Stimulated activated CD8-positive, alpha-beta memory T cell treated with anti-CD3 and anti-CD28 coated beads, Interleukin-15, amount 100 ng/mL, for 4 hours (primary cell): Measurements from ENCODE around the gene HRH3.

ENCODE experiments used
- DNase-seq, 2 donors: peaks; one replicate each; pipeline ENCODE4 v3.0.0-alpha.2; 2020; ENCODE audit warnings: low read depth in 2 of 2

Gene HRH3

DNA sequence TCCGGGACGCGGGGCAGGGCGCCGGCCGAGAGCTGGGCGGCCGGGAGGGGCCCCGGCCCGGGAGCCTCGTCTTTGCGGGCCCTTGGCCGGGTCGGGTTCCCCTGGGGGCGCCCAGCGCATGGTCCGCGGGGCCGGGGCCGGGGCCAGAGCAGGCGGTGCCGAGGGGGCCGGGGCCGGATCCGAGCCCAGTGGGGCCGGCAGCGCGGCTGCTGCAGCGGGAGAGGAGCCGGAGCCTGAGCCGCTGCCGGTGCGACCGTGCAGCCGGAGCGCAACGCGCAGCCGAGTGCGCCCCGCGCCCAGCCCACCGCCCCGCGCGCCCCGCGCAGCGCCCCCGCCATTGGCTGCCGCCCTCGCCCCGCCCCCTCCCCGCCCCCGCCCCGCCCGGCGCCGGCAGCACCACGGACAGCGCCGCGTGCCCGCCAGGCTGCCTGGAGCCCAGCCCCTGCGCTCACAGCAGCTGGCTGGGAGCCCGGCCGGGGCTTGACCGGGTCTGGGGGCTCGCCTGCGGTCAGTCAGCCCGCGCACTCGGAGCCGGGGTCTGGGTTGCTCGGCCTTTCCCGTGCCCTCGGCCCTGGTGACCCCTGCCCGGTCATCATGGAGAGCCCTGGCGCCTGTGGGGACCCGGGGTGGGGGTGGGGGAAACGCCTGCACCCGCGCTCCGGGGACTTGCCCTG lies at the start of gene HRH3:
Gene HRH3 (minus strand): TSS at position 287 of the 674 bp plus-strand sequence. CDS start 308 bp downstream, outside the sequence.
- no peak for DNase-seq

DNA sequence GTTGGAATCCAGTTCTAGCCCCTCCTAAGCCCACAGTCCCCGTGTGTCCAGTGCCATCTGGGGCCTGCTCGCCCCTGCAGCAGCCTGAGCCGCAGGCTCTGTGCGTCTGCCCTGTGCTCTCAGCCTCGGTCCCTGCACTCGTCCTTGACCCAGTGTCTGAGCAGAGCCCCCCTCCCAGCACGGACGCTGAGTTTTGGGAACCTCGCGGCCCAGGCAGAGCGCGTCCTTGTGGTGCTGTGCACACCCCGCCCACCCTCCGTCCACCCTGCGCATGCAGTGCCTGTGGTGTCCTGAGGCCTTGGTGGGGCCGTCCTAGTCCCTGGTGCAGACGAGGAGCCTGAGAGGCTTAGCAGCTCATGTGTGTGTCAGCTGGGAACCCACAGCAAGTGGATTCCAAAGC lies 49.8 kb upstream of the HRH3 start:
- DNase-seq: no peak

DNA sequence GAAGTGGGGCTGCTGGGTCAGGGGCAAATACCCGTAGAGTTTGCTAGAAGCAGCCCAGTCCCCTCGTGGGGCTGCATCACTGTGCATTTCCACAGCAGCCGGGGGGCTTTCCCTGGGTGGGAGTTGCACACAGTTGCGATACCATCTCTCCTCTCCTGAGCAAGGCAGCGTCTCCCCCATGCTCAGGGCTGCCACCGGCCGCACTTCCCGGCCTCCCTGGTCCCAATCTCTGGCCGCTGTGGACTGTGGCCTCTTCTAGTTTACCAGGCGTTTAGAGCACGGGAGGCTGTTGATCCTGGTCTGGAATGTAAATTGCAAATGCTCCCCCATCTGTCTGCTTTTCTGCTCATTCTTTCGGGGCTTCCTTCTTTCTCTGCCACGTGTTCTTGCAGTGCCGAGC lies 49.3 kb upstream of the HRH3 start:
- DNase-seq: no peak

DNA sequence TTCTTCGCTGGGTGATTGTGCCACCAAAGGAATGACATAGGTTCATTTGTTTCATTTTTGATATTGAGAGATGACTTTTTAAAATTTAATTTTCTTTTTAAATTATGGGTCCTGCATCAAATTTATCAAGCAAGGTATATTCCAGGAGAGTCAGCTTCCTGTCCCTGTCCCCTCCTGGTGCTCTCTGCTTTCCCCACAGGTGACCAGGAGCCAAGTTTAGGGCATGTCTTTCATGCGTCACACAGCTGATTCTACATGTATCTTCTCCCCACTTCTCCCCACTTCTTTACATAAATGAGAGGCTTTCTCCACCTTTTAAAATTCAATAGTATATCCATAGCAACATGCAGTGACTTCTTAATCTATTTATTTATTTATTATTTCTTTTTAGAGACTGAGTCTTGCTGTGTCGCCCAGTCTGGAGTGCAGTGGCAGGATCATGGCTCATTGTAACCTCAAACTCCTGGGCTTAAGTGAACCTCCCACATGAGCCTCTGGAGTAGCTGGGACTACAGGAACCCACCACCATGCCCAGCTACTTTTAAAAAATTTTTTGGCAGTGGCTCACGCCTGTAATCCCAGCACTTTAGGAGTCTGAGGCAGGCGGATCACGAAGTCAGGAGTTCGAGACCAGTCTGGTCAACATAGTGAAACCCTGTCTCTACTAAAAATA lies 48.3 kb upstream of the HRH3 start:
- DNase-seq: no peak

DNA sequence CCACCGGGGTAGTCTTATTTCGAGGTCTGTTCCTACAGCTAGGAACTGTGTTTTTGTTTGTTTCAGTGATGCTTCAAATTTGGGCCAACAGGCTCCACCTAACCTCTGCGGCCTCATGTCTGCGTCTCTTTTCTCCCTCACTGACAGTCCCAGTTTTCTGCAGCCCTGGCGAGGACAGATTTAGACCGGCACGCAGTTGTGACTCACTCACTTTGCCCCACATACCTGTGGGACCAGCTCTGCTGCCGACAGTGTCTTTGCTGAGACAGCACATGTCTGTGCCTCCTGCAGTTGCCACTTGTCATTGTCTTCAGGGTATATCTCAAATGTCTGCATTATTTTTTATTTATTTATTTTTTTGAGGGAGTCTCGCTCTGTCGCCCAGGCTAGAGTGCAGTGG lies 47.5 kb upstream of the HRH3 start:
- DNase-seq: no peak

DNA sequence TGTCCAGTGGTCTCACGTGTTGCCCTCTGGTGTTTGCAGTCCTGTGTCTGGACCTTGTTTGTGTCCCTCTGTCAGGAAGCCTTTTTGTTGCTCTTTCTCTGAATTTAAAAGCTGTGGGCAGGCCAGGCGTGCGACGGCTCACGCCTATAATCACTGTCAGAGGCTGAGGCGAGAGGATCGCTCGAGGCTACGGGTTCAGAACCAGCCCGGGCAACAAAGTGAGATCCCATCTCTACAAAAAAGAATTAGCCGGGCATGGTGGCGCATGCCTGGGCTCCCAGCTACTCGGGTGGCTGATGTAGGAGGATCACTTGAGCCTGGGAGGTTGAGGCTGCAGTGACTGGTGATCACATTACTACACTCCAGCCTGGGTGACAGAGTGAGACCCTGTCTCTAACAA lies 46.8 kb upstream of the HRH3 start:
- DNase-seq: no peak

DNA sequence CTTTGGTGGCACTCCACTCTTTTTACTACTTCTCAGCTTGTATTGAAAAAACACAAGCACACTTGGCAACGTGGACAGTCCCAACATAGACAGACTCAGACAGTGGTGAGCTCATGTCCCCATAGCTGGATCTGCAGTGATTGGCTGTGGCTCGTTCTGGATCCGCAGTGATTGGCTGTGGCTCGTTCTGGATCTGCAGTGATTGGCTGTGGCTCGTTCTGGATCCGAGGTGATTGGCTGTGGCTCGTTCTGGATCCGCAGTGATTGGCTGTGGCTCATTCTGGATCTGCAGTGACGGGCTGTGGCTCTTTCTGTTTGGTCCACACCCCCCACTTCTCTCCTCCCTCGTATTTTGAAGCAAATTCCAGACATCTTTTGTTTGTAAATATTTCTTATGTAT lies 46.3 kb upstream of the HRH3 start:
- no peak for DNase-seq

DNA sequence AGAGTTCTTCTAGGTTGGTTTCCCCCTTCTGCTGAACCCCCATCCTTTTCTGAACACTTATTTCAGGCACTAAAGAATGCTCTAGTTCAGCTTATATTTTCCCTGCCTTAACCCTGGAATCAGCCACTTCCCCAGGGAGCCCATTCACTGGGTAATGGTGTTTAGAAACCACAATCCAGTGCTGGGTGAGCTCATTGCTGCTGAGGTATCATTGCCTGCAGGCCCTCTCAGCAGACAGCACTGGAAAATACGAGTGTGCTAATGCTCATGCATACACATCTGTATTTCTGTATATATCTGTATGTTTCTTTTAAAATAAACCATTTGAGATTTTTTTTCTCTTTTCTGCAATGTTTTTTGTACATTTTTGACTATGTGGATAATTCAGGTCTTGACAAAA lies 45.3 kb upstream of the HRH3 start:
- no peak for DNase-seq

DNA sequence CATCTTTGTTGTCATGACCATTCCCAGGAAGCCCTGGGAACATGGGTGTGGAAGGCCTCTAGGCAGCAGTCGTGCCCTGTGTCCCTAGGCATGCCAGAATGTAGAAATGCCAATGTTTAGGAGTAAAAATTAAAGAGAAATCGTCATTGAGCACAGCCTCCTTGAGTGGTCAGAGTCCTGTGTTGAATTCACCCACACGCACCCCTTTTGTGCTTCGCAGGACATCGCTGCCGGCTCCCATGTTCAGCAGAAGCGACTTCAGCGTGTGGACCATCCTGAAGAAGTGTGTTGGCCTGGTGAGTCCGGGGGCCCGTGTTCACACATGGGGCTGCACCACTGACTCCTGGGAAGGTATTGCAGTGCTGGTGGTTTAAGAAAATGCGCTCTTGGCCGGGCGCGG lies 43.3 kb upstream of the HRH3 start:
- DNase-seq: no peak

DNA sequence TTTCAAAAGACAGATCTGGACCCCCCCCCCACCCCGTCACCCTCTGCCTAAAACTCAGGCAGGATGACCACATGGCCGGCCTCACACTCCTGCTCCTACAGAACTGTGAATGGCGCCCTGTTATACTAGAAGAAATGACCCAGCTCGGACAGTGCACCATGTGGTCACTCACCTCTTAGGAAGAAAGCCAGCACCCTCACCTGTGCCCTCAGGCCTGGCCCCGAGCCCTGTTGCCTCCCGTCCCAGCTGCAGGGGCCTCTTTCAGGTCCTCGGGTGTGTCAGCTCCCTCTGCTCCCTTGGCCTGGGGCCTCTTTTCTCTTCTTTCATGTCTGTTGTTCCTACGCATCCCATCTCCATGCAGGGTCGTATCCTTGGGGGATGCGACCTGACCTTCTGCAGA lies 42.0 kb upstream of the HRH3 start:
- no peak for DNase-seq

DNA sequence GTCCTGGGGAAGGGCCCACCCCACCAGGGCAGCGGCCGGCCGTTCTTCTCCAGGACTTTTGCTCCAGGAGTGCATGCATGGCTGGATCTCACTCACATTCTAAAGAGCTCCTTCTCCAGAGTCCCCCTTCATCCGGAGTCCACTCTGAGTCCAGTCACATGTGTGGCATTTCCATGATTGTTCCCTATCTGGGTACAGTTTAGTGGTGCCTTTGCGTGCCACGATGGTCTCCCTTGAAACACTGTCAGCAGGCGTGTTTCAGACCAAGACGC lies 39.2 kb upstream of the HRH3 start:
- DNase-seq: no peak

DNA sequence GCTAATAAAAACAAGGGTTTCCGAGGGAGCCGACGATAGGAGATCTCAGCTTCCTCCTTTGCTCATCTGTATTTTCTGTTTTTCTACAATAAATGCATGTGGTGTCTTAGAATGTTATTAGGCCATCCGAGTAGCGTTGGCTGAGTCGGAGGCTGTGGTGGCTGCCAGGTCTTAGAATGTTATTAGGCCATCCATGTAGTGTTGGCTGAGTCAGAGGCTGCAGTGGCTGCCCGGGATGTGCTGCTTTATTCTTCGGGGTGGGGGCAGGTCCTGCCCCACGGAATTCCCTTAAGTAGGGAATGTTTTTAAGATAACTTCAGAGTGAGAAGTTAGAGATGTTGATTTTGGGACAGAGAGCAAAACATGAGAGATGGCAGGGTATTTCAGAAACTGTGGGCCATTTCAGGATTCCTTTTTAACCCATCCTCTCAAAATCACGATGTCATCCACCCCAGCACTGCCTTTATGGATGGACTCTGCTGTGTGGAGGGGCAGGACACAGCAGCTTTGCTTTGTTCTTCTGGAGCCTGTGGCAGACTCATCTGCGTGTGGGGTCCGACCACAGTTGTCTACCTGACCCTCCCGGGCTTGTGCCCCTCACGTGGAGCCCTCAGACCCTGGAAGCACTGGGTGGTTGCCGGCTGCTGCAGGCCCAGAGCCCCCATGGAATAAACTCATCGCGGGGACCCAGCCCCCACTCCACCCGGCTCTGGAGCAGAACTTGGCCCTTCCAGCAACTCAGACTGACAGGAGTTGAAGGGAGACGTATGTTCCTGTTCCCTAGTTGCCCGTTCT lies 38.6 kb upstream of the HRH3 start:
- DNase-seq: no peak

DNA sequence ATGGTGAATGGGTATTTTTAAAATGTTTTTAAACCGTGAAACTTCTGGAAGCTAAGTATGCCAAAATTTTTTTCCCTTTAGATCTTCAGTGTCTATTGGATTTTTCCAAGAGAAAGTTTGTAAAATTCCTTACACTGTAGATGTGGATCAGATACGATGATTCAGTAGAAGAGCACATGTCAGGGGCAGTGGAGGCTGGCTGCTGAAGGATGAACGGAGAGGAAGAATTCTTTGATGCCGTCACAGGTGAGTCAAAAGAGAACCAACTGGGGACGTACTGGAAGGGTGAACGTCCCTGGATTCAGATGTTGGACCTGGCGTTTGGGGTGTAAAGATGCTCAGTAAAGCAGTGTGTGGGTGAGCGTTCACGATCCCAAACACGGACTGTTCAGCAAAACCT lies 35.9 kb upstream of the HRH3 start:
- DNase-seq: no peak

DNA sequence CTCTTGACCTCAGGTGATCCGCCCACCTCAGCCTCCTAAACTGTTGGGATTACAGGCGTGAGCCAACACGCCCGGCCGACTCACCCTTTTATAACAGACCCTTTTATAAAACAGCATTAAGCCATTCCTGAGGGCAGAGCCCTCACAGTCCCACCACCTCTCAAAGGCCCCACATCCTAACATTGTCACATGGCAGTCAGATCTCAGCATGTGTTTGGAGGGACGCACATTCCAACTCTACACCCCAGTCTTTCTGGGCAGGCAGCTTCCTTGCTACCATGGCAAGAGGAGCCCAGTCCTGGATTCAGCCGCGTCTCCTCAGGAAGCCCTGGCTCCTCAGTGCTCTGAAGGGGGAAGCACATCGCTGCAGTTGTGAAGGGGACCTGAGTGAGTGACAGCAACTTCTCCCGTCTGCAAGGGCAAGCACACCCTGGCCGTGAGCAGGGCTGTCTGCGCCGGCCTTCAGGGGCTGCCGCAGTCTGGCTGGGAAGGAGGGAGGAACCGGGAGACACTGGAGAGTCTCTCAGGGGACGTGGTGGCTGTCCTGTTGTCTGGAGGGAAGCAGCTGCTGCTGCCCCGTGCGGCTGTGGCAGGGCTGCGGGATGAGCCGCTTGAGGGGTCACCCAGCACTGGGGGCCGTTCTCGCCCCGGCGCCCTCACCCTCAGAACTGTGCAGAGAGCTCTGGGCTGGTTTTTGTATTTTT lies 34.1 kb upstream of the HRH3 start:
- DNase-seq: no peak

DNA sequence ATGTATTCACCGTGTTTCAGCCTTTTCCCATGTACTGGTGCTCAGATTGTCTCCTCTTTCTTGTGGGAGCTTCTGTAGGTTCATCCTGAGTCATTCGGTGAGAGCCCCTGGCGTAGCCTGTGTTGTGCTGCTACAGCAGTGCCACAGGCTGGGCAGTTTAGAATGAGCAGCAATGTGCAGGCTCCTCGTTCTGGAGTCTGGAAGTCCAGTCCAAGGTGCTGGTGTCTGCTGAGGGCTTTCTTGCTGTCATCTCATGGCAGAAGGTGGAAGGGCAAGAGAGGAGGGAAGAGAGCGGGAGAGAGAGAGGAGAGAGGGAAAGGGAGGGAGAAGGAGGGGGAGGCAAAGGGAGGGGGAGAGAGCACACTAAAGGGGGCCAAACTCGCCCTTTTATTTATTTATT lies 33.3 kb upstream of the HRH3 start:
- DNase-seq: no peak

DNA sequence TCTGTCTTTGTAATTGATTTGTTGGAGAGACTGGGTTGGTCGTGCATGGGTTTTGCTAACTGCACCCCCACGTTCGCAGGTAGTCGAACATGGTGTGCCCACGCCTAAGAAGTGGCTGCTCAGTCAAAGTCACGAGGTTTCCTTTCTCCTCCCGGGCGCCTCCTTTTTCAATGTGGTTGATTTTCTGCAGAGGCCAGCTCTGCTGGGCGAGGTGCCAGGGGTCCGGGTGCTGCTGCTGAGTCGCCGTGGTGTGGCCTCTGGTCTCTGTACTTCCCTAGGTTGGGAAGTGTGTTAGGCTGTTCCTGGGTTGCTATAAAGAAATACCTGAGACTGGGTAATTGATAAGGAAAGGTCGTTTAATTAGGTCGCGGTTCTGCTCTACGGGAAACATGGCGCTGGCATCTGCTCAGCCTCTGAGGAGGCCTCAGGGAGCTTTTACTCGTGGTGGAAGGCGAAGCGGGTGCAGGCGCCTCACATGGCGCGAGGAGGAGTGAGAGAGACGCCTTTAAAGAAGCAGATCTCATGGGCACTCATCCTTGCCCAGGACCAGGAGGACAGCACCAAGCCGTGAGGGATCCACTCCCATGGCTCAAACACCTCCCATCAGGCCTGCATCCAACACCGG lies 32.4 kb upstream of the HRH3 start:
- DNase-seq: no peak

DNA sequence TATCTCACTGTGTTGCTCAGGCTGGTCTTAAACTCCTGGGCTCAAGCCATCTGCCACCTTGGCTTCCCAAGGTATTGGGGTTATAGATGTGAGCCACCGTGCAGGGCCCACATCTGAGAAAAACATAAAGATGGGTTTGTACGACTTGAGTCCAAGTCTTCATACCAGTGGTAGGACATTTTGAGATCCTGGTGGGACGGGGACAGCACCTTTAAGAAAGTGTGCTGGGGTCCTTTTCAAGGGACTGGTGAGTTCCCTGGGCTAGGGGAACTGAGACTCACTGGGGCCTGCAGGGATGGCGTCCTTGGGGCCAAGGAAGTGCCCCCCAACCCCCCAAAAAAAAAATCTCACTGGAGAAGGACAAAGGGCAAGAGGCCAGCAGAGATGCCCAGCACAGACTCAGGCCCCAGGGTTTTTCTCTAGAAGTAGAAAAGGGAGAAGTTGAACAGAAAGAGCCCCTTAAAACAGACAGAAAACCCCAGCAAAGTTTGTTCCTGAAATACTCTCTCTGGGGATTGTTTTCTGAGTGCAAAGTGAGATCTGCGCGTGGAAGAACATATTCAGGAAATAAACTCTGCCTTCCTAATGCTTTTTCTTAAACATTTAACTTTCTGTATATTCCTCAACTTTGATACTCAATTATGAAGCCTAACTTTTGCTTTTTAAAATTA lies 28.9 kb upstream of the HRH3 start:
- no peak for DNase-seq

DNA sequence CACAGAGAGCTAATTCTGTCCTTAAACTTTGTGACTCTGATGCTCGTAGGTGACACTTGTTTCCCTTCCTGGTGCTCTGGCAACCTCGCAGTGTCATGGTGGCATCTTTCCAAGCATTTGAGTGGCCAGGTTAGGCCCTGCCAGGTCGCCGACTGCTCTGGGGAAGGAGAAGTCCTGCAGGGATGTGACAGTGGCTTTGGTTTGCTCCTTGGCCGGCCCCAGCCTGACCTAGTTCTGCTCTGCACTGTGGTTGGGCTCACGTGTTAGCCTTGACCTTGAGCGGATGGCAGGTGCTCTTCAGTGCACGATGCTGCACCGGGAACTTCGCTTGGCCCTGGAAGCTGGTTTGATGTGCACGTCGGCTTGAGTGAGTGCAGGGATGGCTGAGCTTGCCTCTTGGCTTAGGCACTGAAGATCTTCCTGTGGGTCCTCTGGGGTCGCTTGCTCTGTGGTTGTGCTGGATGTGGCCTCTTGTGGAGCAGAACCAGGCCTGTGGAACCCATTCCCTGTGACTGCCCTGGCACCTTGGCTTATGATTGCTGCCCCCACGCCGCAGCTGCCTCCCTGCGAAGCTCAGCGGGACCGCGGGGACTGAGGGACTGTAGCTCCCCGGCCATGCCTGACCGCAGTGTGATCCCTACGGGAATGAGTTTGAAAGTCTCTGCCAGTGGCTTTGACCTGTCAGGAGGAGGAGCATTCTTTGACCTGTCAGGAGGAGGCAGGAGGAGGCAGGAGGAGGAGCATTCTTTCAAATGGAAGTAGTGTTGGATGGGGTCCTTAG lies 27.0 kb upstream of the HRH3 start:
- DNase-seq: no peak

DNA sequence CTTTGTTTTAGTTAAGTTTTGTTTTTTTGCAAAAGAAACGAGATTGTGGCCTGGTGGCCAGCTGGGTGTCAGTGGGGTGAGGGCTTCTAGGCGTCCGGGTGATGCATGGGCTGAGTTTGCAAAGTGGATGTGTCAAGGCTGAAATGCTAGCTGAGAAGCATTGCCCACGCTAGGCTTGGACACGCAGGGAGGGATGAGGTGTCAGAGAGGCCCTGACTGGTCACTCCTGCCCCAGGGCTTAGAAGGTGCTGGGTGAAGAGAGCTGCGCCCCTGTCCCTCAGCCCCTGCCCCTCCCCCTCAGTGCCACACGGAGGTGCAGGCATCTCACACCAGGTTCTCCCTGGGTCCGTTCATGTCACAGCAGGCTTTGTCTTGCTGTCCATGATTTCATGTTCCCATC lies 26.4 kb upstream of the HRH3 start:
- DNase-seq: no peak

DNA sequence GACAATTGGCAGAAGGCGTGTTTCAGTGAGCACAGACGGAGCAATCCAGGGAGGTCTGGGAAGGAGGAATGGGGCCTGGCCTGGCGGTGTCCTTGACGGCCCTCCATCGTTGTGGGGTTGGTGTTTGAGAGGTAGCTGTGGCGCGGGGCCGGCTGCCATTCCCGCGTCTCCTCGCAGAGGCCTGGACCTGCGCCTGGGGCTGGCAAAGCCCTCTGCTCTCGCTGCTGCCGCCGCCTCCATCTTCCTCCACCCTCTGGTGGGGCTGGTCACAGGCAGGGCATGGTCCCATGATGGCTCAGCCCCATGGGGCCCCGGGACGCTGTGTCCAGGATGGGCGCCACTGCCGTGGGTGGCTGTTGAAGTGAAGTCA lies 25.8 kb upstream of the HRH3 start:
- no peak for DNase-seq

DNA sequence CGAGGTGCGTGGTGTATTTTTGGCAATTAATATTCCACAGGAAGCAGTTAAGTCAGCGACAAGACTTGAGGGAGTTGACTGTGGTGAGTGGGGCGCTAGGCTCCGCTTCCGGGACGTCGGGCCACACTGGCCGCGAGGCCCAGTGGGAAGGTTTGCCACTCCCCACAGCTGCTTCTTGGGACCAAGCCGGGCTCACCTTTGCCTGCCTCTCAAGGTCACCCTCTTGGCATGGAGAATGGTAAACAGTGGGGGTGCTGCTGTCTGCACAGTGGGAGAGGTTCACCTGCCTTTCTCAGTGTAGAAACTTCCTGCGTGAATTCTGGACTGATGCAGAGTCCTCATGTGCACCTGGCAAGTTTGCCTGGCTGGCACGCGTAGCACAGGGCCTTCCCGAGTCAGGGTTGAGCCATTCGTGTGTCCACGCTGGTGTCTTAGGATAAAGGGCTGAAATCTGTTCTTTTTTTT lies 24.6 kb upstream of the HRH3 start:
- DNase-seq: no peak
